Duodenal mucosa (tissue), 2 donors: ENCODE measurements around the gene COL20A1.

ENCODE experiments used
- H3K27ac ChIP-seq: one replicate; pipeline ENCODE4 v1.7.0; 2013; ENCODE audit warnings: low read depth, low read length
- H3K27me3 ChIP-seq, 2 donors: one replicate each; pipeline ENCODE4 v1.7.0; 2013; ENCODE audit warnings: low read length in 2 of 2, control low read depth in 1 of 2; ENCODE audit not compliant: insufficient read depth in 2 of 2, control insufficient read depth in 1 of 2
- H3K36me3 ChIP-seq, 2 donors: one replicate each; pipeline ENCODE4 v1.7.0; 2013; ENCODE audit warnings: low read length in 2 of 2, control low read depth in 1 of 2; ENCODE audit not compliant: insufficient read depth in 2 of 2, control insufficient read depth in 1 of 2
- H3K4me1 ChIP-seq, 2 donors: one replicate each; pipeline ENCODE4 v1.7.0; 2013; ENCODE audit warnings: low read length in 2 of 2, control low read depth in 1 of 2; ENCODE audit not compliant: insufficient read depth in 2 of 2, control insufficient read depth in 1 of 2
- H3K4me3 ChIP-seq, 2 donors: one replicate each; pipeline ENCODE4 v1.7.0; 2013; ENCODE audit warnings: low read length in 2 of 2, low read depth in 1 of 2
- H3K9ac ChIP-seq, 2 donors: one replicate each; pipeline ENCODE4 v1.7.0; 2013; ENCODE audit warnings: low read length in 2 of 2, low read depth in 1 of 2
- H3K9me3 ChIP-seq, 2 donors: one replicate each; pipeline ENCODE4 v1.7.0; 2013; ENCODE audit warnings: low read length in 2 of 2, control low read depth in 1 of 2; ENCODE audit not compliant: control insufficient read depth in 1 of 2

COL20A1 gene

DNA sequence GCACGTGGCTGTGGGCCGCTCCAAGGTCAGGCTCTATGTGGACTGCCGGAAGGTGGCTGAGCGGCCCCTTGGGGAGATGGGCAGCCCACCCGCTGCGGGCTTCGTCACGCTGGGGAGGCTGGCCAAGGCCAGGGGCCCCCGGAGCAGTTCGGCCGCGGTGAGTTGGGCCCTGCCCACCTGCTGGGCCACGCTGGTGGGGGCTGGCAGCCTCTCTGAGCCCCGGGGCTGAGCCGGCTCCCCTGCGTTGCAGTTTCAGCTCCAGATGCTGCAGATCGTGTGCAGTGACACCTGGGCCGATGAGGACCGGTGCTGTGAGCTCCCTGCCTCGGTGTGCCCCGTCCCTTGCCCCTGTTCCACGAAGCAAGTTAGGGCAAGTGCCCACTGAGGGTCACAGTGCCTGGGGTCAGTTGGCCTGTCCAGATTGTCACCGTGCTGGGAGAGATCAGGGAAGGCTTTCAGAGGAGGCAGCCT, 27.1 kb downstream of the COL20A1 start:
- no peaks in the 10 kb centered on the region for H3K4me1 ChIP-seq
- H3K9ac ChIP-seq: no peak overlapping the region
- H3K27me3 ChIP-seq: peaks cover 0 to 3% of the 10 kb centered on the region in 2 donors
- H3K9me3 ChIP-seq: no peaks in the 10 kb centered on the region
- no peak overlapping the region for H3K27ac ChIP-seq
- H3K36me3 ChIP-seq: no peaks in the 10 kb centered on the region
- no peak overlapping the region for H3K4me3 ChIP-seq

DNA sequence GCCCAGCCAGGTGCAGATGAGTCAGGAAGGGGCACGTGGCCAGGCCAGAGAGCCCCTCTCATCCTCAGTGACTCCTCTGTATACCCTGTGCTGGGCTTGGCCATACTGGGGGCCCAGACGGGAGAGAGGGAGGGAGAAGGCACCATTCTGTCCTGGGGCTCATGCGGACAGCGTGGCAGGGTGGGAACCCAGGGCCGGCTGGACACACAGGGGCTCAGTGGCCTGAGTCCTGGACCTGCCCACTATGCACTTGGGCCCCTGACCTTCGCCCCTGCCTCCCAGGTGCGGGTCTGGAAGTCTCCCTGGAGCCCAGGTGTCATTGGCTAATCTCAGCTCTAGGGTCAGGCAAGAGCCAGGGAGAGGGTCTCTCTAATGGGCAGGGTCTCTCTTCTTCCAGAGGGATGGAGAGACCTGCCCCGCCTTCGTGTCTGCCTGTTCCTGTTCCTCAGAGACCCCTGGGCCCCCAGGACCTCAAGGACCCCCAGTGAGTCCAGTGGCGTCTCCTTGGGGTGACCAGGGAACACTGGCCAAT, 27.7 kb downstream of the COL20A1 start:
- Histone ChIP-seq H3K36me3 (no peaks in the 10 kb centered on the region), H3K4me3 (no peak overlapping the region), H3K9ac (no peak overlapping the region), H3K9me3 (no peaks in the 10 kb centered on the region), H3K27ac (no peak overlapping the region), H3K27me3 (peaks cover 0 to 3% of the 10 kb centered on the region in 2 donors), H3K4me1 (no peaks in the 10 kb centered on the region)

DNA sequence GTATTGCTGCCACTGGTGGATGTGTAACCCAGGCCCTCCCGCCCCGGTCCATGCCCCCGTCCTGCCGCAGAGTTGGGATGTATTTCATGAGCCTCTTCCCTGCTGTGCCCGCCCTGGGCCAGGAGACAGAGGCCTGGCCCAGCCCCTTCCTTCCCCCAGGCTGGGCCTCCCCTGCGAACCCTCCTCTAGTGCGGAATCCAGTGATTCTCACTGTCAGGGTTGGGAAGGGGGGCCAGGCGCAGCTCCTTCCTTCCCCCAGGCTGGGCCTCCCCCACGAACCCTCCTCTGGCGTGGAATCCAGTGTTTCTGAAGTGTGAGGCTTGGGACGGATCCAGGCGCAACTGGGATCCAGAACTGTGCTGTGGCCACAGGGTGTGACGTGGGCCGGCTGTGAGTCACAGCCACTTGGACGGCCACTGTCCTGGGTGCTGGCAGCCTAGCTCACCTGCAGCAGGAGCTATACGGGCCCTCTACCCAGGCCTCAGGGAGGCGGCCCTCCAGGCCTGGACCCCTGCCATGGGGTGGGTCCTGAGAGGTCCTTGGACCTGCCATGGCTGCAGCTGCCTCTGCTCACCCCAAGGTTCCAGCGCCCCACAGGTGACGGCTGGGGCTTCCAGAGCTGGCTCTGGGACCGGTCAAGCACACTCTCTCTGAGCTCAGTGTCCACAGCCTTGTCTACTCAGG, 28.3 kb downstream of the COL20A1 start:
- Histone ChIP-seq H3K36me3 (no peaks in the 10 kb centered on the region), H3K9me3 (no peaks in the 10 kb centered on the region), H3K9ac (no peak overlapping the region), H3K27me3 (peaks cover 0 to 3% of the 10 kb centered on the region in 2 donors), H3K4me1 (no peaks in the 10 kb centered on the region), H3K27ac (no peak overlapping the region), H3K4me3 (no peak overlapping the region)

DNA sequence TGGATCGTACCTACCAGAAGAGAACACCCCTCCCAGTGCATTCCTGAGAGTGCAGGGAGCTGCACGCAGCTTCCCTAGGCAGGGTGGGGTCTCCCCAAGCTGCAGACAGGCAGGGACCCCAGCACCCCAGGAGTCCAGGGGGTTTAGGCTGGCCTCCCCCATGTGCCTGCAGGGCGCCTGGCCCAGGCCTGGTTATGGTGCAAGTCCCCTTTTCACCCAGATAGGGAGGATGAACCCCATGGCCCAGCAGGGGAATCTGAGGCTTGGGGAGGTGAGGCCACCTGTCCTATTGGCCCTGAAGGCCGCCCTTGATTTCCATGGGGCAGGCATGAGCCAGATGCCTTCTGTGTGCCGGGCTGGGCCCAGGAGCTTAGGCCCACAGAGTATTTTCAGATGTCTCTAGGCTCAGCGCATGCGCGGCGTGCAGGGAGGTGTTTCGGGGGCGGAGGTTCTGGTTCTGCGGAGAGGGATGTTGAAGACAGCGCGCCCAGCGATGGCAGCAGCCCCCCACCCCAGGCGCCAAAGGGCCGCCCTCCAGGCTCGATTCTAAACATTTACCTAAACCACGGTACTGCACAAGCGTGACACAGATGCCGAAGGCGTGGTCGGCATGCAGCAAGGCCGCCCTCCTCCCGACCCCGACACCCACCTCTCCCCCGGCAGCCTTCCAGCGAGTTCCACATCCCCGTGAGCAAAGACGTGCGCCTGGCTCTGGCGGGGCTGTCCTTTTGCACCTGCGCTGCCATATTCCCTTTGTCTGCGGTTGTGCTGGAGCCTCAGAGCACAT, 29.4 kb downstream of the COL20A1 start:
- Histone ChIP-seq H3K9ac (no peak overlapping the region), H3K4me1 (no peaks in the 10 kb centered on the region), H3K36me3 (no peaks in the 10 kb centered on the region), H3K27ac (no peak overlapping the region), H3K9me3 (no peaks in the 10 kb centered on the region), H3K4me3 (no peak overlapping the region), H3K27me3 (peaks cover 0 to 3% of the 10 kb centered on the region in 2 donors)

DNA sequence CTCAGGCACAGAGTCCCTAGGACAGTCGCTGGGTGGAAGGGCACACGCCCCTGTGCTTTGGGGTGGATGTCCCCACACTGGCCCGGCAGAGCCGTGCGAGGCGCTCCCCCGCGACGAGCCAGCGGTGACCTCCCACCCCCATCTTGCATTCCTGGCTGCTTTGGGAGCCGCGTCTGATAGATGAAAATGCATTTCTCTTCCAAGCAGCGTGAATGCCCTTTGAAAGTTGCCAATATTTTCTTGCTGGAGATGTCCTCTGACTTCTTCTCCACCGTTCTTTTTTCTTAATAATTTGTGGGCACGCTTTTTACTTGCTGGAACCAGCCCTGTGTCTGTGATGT, 29.9 kb downstream of the COL20A1 start:
- Histone ChIP-seq H3K27me3 (peaks cover 0 to 3% of the 10 kb centered on the region in 2 donors), H3K4me3 (no peak overlapping the region), H3K27ac (no peak overlapping the region), H3K36me3 (no peaks in the 10 kb centered on the region), H3K4me1 (no peaks in the 10 kb centered on the region), H3K9ac (no peak overlapping the region), H3K9me3 (no peaks in the 10 kb centered on the region)

DNA sequence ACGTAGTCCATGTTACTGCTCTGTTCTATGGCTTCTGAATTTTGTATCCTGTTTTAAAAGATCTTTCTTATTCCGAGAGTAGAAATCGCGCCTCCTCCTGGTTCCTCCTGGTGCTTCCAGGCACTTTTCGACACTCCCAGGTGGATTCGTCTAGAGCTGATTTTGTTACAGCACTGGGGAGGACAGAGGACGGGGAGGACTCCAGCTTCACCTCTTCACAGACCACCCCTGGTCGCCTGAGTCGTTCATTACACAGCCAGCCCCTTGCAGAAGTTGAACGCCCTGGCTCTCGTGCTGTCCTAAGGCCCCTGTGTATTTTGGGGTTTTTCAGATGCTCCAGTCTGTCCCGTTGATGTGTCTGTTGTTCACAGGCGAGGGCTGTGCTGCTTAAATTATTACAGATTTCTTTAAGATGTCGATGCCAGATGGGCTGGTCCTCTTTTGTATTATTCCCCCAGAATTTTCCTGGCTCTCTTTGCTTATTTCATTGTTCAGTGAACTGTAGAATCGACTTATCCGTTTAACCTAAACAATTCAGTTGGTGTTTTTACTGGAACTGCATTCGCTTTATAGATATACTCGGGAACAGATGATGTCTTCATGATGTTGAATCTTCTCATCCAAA, 30.5 kb downstream of the COL20A1 start:
- no peak overlapping the region for H3K4me3 ChIP-seq
- peaks cover 0 to 3% of the 10 kb centered on the region in 2 donors for H3K27me3 ChIP-seq
- no peak overlapping the region for H3K9ac ChIP-seq
- no peaks in the 10 kb centered on the region for H3K36me3 ChIP-seq
- H3K27ac ChIP-seq: no peak overlapping the region
- H3K4me1 ChIP-seq: no peaks in the 10 kb centered on the region
- no peaks in the 10 kb centered on the region for H3K9me3 ChIP-seq

DNA sequence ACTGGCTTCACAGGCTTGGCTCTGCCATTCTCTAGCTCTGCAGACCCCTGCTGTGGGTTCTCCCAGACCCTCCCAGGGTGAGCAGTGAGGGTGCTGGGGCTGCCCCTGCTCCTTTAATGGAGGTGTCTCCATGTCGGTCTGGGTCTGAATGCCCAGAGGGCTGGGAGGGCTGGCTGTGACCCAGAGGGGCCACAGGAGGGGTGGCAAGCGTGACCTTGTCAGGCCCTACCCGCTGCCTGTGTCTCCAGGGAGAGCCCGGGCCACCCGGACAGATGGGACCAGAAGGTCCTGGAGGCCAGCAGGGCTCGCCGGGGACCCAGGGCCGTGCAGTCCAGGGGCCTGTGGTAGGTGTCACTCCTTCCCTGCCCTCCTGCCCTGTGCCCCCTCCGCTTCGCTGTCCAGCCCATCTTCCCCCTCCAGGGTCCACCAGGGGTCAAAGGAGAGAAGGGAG, 32.1 kb downstream of the COL20A1 start:
- no peaks in the 10 kb centered on the region for H3K9me3 ChIP-seq
- H3K27ac ChIP-seq: no peak overlapping the region
- H3K4me3 ChIP-seq: no peak overlapping the region
- H3K36me3 ChIP-seq: no peaks in the 10 kb centered on the region
- H3K4me1 ChIP-seq: no peaks in the 10 kb centered on the region
- no peak overlapping the region for H3K9ac ChIP-seq
- peaks cover 0 to 3% of the 10 kb centered on the region in 2 donors for H3K27me3 ChIP-seq

DNA sequence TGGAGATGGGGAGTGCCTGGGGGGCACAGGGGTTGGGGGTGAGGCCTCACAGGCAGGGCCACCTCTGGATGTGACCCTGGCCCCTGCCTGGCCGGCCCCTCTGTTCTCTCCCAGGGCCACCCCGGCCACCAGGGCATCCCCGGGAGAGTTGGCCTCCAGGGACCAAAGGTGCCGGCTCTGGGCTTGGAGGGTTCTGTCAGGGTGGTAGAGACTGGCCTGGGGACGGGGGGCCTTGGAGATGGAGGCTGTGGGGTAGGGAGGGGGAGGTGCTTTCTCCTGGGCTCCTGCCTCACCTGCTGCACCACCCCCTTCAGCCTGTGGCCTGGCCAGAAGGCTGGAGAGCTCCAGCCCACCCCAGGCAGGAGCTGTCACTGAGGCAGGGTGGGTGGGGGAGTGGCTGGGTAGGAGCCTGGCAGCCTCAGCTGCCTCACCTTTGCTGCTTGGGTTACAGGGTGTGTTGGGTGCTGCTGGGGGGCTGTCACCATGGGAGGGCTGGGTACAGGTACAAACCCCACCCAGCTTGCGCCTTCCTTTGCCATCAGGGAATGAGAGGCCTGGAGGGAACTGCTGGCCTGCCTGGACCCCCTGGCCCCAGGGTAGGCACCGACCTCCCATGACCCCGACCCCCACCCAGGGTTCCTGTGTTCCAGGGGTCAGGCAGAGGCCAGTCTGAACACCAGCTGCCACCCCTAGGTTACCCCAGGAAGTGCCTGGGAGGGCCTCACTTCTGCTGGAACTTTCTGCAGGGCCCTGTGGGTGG, 32.7 kb downstream of the COL20A1 start:
- Histone ChIP-seq H3K4me1 (no peaks in the 10 kb centered on the region), H3K27me3 (peaks cover 0 to 3% of the 10 kb centered on the region in 2 donors), H3K9ac (no peak overlapping the region), H3K36me3 (no peaks in the 10 kb centered on the region), H3K4me3 (no peak overlapping the region), H3K27ac (no peak overlapping the region), H3K9me3 (no peaks in the 10 kb centered on the region)

DNA sequence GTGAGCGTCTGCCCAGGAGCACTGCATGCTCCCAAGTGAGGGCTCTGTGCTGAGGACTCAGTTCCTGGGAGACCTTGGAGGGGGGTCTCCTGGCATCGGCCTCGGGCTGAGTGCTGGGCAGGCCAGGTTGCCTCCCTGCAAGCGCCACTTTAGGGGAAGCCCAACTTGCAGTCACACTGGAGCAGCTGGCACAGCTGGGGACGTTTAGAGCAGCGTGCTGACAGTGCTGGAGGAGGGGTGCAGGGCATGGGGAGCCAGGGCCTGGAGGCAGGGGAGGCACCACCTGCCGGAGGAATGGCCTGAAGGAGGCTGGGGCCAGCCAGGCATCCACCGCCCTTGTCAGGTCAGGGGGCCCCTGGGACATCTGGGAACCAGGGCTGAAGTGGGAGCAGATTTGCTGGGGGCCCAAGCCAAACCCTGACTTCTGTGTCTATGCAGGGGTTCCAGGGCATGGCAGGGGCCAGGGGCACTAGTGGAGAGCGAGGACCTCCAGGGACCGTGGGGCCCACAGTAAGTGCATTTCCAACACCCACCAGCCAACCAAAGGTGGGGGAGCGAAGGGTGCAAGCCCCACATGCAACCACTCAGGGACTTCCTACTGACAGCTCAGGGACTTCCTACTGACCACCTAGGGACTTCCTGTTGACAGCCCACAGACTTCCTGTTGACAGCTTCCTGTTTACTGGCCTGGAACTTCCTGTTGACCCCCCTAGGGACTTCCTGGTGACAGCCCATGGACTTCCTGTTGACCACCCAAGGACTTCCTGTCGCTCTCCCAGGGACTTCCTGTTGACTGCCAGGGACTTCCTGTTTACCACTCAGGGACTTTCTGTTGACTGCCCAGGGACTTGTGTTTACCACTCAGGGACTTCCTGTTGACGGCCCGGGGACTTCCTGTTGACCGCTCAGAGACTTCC, 33.6 kb downstream of the COL20A1 start:
- no peaks in the 10 kb centered on the region for H3K4me1 ChIP-seq
- H3K4me3 ChIP-seq: no peak overlapping the region
- H3K27me3 ChIP-seq: peaks cover 0 to 3% of the 10 kb centered on the region in 2 donors
- H3K9ac ChIP-seq: no peak overlapping the region
- no peaks in the 10 kb centered on the region for H3K36me3 ChIP-seq
- no peak overlapping the region for H3K27ac ChIP-seq
- no peaks in the 10 kb centered on the region for H3K9me3 ChIP-seq
